Breast epithelium (tissue), 4 donors: ENCODE data around the gene HOXC10. TPM values are rescaled to one million over a fixed set of nuclear protein-coding genes. Genes with fewer than 3 reads are reported as not detected.

ENCODE experiments used
- DNase-seq, 2 donors: peaks; one replicate each; pipeline ENCODE4 v3.0.0-alpha.2; 2019; ENCODE audit warnings: low spot score in 2 of 2
- H3K27ac ChIP-seq, 2 donors: fragments of 200-600 bp; sonication (generic) in 1 of 2; one replicate each; pipeline ENCODE4 v1.5.1; 2016 to 2019; ENCODE audit warnings: mild to moderate bottlenecking in 1 of 2
- H3K27me3 ChIP-seq, 2 donors: fragments of 200-600 bp; sonication (generic) in 1 of 2; one replicate each; pipeline versions ENCODE4 v1.5.1 to v1.6.0; 2017 to 2019; ENCODE audit warnings: control low read depth in 1 of 2, mild to moderate bottlenecking in 1 of 2
- H3K36me3 ChIP-seq: fragments of 200-600 bp; one replicate; pipeline ENCODE4 v1.5.1; 2019
- H3K4me1 ChIP-seq, 2 donors: fragments of 200-600 bp; sonication (generic); one replicate each; pipeline ENCODE4 v1.5.1; 2016 to 2019; ENCODE audit warnings: control low read depth in 1 of 2
- H3K4me3 ChIP-seq, 3 donors: fragments of 200-600 bp; sonication (generic); 1 replicate in 2 of 3; 2 replicates in 1 of 3; pipeline ENCODE4 v1.5.1; 2016 to 2019; ENCODE audit warnings: mild to moderate bottlenecking in 3 of 3, moderate library complexity in 2 of 3
- H3K9me3 ChIP-seq, 2 donors: fragments of 200-600 bp; sonication (generic) in 1 of 2; one replicate each; pipeline ENCODE4 v1.5.1; 2016 to 2019; ENCODE audit warnings: control low read depth in 1 of 2
- POLR2A ChIP-seq: fragments of 450-650 bp; IDR thresholded peaks from one replicate; pipeline ENCODE4 v1.6.1; 2016; ENCODE audit warnings: antibody characterized with exemption, mild to moderate bottlenecking, moderate library complexity
- POLR2AphosphoS5 ChIP-seq, 3 donors: sonication (generic); formaldehyde crosslinking; IDR thresholded peaks; one replicate each; pipeline ENCODE4 v1.6.1; 2017; ENCODE audit warnings: antibody characterized with exemption in 3 of 3
- intact Hi-C: fragments of 100-400 bp; cut with DNase I; formaldehyde crosslinking; loops from one replicate; pipeline ENCODE4 v1.15.1; 2023; ENCODE audit warnings: low total_unique reads
- total RNA-seq, 3 donors: library from RNA; depleted of rRNA; stranded (reverse); fragments of >200 nt; gene quantifications; one replicate each; pipeline ENCODE4 v1.1.0, GENCODE V29; 2016
- TF ChIP-seq, protein P1 (sequence below), 3 donors: fragments of 450-650 bp; IDR thresholded peaks; one replicate each; pipeline ENCODE4 v1.5.1; 2016 to 2017; ENCODE audit warnings: antibody characterized with exemption in 3 of 3, mild to moderate bottlenecking in 3 of 3, moderate library complexity in 3 of 3

HOXC10 gene
- total RNA-seq, 3 donors from 2014 or later = 2.0 to 10.9 (median 4.3) TPM

DNA sequence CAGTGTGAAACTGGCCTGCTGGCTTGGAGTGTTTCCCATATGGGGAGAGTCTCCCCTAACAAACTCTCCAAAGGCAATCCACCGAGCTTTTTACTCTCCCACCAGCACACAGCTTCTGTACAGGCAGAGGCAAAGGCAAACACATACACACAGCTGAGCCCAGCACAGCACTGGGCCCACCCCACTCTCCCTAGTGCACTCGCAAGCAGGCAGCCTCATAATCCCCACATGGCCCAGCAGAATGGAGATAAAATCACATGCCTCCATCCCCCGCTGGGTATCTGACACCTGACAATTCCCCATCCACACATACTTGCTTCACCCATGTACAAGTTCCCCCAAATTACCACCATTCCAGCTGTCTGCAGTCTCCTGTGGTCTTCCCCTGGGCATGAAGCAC lies 26.8 kb upstream of the HOXC10 start:
- no peaks in the 10 kb centered on the region for H3K9me3 ChIP-seq
- no peak overlapping the region for H3K27ac ChIP-seq
- no peak overlapping the region for H3K4me3 ChIP-seq
- no peaks in the 10 kb centered on the region for H3K36me3 ChIP-seq
- intact Hi-C loops = no loop called here
- H3K27me3 ChIP-seq = peaks cover 31 to 99% of the 10 kb centered on the region in 2 donors
- no peaks in the 10 kb centered on the region for H3K4me1 ChIP-seq
- no peak for DNase-seq
- TF ChIP-seq, protein P1, sequence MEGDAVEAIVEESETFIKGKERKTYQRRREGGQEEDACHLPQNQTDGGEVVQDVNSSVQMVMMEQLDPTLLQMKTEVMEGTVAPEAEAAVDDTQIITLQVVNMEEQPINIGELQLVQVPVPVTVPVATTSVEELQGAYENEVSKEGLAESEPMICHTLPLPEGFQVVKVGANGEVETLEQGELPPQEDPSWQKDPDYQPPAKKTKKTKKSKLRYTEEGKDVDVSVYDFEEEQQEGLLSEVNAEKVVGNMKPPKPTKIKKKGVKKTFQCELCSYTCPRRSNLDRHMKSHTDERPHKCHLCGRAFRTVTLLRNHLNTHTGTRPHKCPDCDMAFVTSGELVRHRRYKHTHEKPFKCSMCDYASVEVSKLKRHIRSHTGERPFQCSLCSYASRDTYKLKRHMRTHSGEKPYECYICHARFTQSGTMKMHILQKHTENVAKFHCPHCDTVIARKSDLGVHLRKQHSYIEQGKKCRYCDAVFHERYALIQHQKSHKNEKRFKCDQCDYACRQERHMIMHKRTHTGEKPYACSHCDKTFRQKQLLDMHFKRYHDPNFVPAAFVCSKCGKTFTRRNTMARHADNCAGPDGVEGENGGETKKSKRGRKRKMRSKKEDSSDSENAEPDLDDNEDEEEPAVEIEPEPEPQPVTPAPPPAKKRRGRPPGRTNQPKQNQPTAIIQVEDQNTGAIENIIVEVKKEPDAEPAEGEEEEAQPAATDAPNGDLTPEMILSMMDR (IDR thresholded peaks at IDR 0.05) = no peak
- TF ChIP-seq POLR2A = no peak
- no peak for TF ChIP-seq POLR2AphosphoS5 (IDR thresholded peaks at IDR 0.05)

DNA sequence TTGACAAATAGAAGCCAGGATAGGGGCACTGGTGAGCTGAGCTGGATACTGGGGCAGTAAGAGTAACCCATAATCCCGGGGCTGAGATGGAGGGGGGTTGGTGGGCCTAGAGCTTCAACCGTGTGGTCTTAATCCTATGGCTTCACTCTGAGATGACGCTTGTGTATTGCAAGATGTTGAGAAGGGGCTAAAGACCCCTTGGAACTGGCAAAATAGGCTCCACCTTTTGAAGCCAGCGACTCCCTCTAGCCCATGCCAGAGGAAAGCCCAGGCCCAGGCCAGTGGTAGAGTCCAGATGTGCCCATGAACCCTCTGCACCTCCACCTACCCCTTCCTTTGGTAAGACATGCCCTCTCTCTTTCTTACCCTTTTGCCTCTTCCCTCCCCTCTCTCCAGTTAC lies 25.6 kb upstream of the HOXC10 start:
- Histone ChIP-seq H3K9me3 (no peaks in the 10 kb centered on the region), H3K27ac (no peak overlapping the region), H3K27me3 (peaks cover 26 to 99% of the 10 kb centered on the region in 2 donors), H3K36me3 (no peaks in the 10 kb centered on the region), H3K4me1 (no peaks in the 10 kb centered on the region), H3K4me3 (no peak overlapping the region)
- intact Hi-C loops = no loop called here
- DNase-seq = no peak
- TF ChIP-seq POLR2A (no peak), POLR2AphosphoS5 (IDR thresholded peaks at IDR 0.05) (no peak)
- TF ChIP-seq, protein P1 (IDR thresholded peaks at IDR 0.05) = no peak

DNA sequence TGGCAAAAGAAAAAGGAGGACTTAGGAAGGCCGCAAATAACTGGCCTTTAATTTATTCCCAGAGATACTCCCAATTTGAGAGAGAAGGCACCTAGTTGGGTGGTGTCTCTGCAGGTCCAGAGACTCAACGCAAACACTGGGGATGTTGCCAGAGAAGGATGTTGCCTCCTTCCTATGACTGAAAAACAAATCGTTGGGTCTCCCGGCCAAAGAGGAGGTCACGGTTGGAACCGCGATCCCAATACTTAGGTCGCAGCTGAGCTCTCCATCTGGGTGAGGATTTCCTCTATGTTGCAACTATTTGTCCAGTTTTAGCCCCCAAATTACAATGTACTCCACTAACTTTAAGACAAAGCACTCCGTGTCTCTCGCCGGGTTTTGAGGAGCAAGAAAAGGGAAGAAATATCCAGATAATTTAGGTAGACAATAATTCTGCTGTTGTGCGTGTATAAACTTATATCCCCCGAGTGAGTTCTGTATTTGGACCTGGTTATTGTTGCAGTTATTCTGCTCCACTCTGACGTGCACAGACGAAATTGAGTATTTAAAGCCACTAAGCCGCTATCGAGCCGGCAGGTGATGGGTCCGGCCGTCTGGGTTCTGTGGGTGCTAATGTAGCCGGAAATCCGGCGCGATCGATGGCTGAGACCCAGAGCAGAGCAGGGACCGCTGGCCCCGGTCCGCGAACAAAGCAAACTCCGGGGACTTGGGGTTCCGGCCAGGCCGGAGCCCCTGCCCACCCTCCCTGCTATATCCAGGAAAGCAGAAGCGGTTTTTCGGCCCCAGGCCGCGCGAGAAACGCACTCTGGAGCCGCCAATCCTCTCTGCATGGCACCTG lies 24.5 kb upstream of the HOXC10 start:
- H3K4me3 ChIP-seq = peak overlapping the region in 2 of 3 donors; percentile 5 to 47
- DNase-seq = no peak

GRCh38 chr12:53961025-53961761 lies 23.8 kb upstream of the HOXC10 start:
- DNase-seq = no peak
- H3K27ac ChIP-seq = no peak overlapping the region
- H3K4me1 ChIP-seq = no peaks in the 10 kb centered on the region
- TF ChIP-seq POLR2AphosphoS5 (IDR thresholded peaks at IDR 0.05) (no peak), POLR2A (no peak)
- TF ChIP-seq, protein P1 (IDR thresholded peaks at IDR 0.05) = no peak
- no peaks in the 10 kb centered on the region for H3K36me3 ChIP-seq
- H3K4me3 ChIP-seq = peak overlapping the region in 2 of 3 donors; percentile 5 to 47
- intact Hi-C loops = no loop called here
- peaks cover 15 to 99% of the 10 kb centered on the region in 2 donors for H3K27me3 ChIP-seq
- no peaks in the 10 kb centered on the region for H3K9me3 ChIP-seq

More for the DNA sequence above, 24.5 kb upstream of the HOXC10 start:
- Histone ChIP-seq H3K27me3 (peaks cover 18 to 99% of the 10 kb centered on the region in 2 donors), H3K4me1 (no peaks in the 10 kb centered on the region), H3K36me3 (no peaks in the 10 kb centered on the region), H3K27ac (no peak overlapping the region), H3K9me3 (no peaks in the 10 kb centered on the region)
- intact Hi-C loops = no loop called here
- TF ChIP-seq POLR2AphosphoS5 (IDR thresholded peaks at IDR 0.05) = no peak
- TF ChIP-seq, protein P1 (IDR thresholded peaks at IDR 0.05) = no peak
- TF ChIP-seq POLR2A = no peak

GRCh38 chr12:53963005-53963404 lies 21.9 kb upstream of the HOXC10 start:
- no peaks in the 10 kb centered on the region for H3K4me1 ChIP-seq
- H3K27ac ChIP-seq = no peak overlapping the region
- H3K27me3 ChIP-seq = peaks cover 12 to 99% of the 10 kb centered on the region in 2 donors
- no peak for DNase-seq
- intact Hi-C loops = no loop called here
- H3K9me3 ChIP-seq = no peaks in the 10 kb centered on the region
- no peak overlapping the region for H3K4me3 ChIP-seq
- TF ChIP-seq POLR2AphosphoS5 (IDR thresholded peaks at IDR 0.05) (no peak), POLR2A (no peak)
- TF ChIP-seq, protein P1 (IDR thresholded peaks at IDR 0.05) = no peak
- H3K36me3 ChIP-seq = no peaks in the 10 kb centered on the region
